ENCODE measurements around the gene MTMR10. TPM values are rescaled to one million over a fixed set of nuclear protein-coding genes. Genes with fewer than 3 reads are reported as not detected.

MTMR10 gene
- total RNA-seq, 1 experiment from 2014 or later, result 5.0 TPM

GRCh38 chr15:31032961-31033371 is 41.5 kb upstream of the MTMR10 start:
- Mint-ChIP-seq H3K27me3 (ENCODE audit: unreplicated experiment) (no peaks in the 10 kb centered on the region), H3K4me3 (ENCODE audit: low read depth, unreplicated experiment) (no peak overlapping the region), H3K36me3 (ENCODE audit: insufficient read depth, unreplicated experiment) (no peaks in the 10 kb centered on the region), H3K4me1 (ENCODE audit: low read depth, unreplicated experiment) (no peaks in the 10 kb centered on the region), H3K27ac (ENCODE audit: unreplicated experiment) (no peak overlapping the region), H3K9me3 (ENCODE audit: low read depth, unreplicated experiment) (no peaks in the 10 kb centered on the region)
- intact Hi-C loops (cut with micrococcal nuclease; ENCODE audit: unreplicated experiment), result no loop called here
- CTCF ChIA-PET, result no interaction called here
- TF ChIP-seq CTCF (IDR thresholded peaks at IDR 0.05; ENCODE audit: unreplicated experiment), result no peak
- BruUV-seq (replicated peaks), result no TSS peak
- DNase-seq, result no peak

- Mint-ChIP-seq H3K27me3 (ENCODE audit: unreplicated experiment) (no peaks in the 10 kb centered on the region), H3K9me3 (ENCODE audit: low read depth, unreplicated experiment) (no peaks in the 10 kb centered on the region), H3K4me1 (ENCODE audit: low read depth, unreplicated experiment) (no peaks in the 10 kb centered on the region), H3K27ac (ENCODE audit: unreplicated experiment) (no peak overlapping the region), H3K4me3 (ENCODE audit: low read depth, unreplicated experiment) (no peak overlapping the region), H3K36me3 (ENCODE audit: insufficient read depth, unreplicated experiment) (no peaks in the 10 kb centered on the region)
- no TSS peak for BruUV-seq (replicated peaks)
- no peak for TF ChIP-seq CTCF (IDR thresholded peaks at IDR 0.05; ENCODE audit: unreplicated experiment)
- no peak for DNase-seq
- CTCF ChIA-PET, result interaction anchor here (0.7 kb wide), 1 partner anchor 17 kb away, joined by 3 read pairs; no protein-coding TSS in a partner anchor
- intact Hi-C loops (cut with micrococcal nuclease; ENCODE audit: unreplicated experiment), result no loop called here
These were observed 40.1 kb upstream of the MTMR10 start for GRCh38 chr15:31031471-31032067.

GRCh38 chr15:31027910-31028578 is 36.6 kb upstream of the MTMR10 start:
- no peak overlapping the region for H3K27ac Mint-ChIP-seq (ENCODE audit: unreplicated experiment)
- H3K4me1 Mint-ChIP-seq (ENCODE audit: low read depth, unreplicated experiment), result peaks cover 7% of the 10 kb centered on the region
- no peaks in the 10 kb centered on the region for H3K9me3 Mint-ChIP-seq (ENCODE audit: low read depth, unreplicated experiment)
- no peak for DNase-seq
- intact Hi-C loops (cut with micrococcal nuclease; ENCODE audit: unreplicated experiment), result no loop called here
- no peaks in the 10 kb centered on the region for H3K27me3 Mint-ChIP-seq (ENCODE audit: unreplicated experiment)
- no TSS peak for BruUV-seq (replicated peaks)
- TF ChIP-seq CTCF (IDR thresholded peaks at IDR 0.05; ENCODE audit: unreplicated experiment), result no peak
- no peak overlapping the region for H3K4me3 Mint-ChIP-seq (ENCODE audit: low read depth, unreplicated experiment)
- CTCF ChIA-PET, result no interaction called here
- H3K36me3 Mint-ChIP-seq (ENCODE audit: insufficient read depth, unreplicated experiment), result no peaks in the 10 kb centered on the region

GRCh38 chr15:31025996-31026395 is 34.6 kb upstream of the MTMR10 start:
- no peak for TF ChIP-seq CTCF (IDR thresholded peaks at IDR 0.05; ENCODE audit: unreplicated experiment)
- Mint-ChIP-seq H3K27ac (ENCODE audit: unreplicated experiment) (no peak overlapping the region), H3K4me1 (ENCODE audit: low read depth, unreplicated experiment) (peaks cover 11% of the 10 kb centered on the region), H3K27me3 (ENCODE audit: unreplicated experiment) (no peaks in the 10 kb centered on the region), H3K36me3 (ENCODE audit: insufficient read depth, unreplicated experiment) (no peaks in the 10 kb centered on the region), H3K9me3 (ENCODE audit: low read depth, unreplicated experiment) (no peaks in the 10 kb centered on the region), H3K4me3 (ENCODE audit: low read depth, unreplicated experiment) (no peak overlapping the region)
- CTCF ChIA-PET, result no interaction called here
- DNase-seq, result no peak
- intact Hi-C loops (cut with micrococcal nuclease; ENCODE audit: unreplicated experiment), result no loop called here
- BruUV-seq (replicated peaks), result no TSS peak

Measured in Calu3 (cell line).